Measurements from ENCODE around the gene BUD13.

DNA sequence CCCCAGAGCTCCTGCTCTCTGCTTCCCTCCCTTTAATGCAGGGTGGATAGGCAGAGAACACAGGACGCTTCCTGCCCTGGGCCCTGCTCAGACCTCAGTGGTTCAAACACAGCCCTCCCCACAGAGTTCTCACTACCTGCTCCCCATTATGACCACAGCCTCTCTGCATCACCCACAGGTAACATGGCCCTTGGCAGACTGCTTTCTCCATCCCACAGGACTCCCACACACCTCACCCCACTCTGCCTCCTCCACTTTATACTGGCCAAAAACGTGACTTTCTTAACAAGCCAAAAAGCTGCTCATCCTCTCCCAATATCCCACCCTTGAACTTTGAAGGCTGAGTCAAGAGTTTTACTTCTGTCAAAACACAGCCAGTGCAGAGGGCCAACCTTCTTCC lies 33.8 kb downstream of the BUD13 start:
- no peak for TF ChIP-seq EZH2 (optimal IDR thresholded peaks at IDR 0.05; ENCODE audit: low read depth, low read length)
- TF ChIP-seq, protein P1, sequence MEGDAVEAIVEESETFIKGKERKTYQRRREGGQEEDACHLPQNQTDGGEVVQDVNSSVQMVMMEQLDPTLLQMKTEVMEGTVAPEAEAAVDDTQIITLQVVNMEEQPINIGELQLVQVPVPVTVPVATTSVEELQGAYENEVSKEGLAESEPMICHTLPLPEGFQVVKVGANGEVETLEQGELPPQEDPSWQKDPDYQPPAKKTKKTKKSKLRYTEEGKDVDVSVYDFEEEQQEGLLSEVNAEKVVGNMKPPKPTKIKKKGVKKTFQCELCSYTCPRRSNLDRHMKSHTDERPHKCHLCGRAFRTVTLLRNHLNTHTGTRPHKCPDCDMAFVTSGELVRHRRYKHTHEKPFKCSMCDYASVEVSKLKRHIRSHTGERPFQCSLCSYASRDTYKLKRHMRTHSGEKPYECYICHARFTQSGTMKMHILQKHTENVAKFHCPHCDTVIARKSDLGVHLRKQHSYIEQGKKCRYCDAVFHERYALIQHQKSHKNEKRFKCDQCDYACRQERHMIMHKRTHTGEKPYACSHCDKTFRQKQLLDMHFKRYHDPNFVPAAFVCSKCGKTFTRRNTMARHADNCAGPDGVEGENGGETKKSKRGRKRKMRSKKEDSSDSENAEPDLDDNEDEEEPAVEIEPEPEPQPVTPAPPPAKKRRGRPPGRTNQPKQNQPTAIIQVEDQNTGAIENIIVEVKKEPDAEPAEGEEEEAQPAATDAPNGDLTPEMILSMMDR (IDR thresholded peaks at IDR 0.05; ENCODE audit: low read length), result no peak
